Aorta (tissue), 5 donors: ENCODE data around the gene KLK6. TPM values are rescaled to one million over a fixed set of nuclear protein-coding genes. Genes with fewer than 3 reads are reported as not detected.

Experiments used
- ATAC-seq: fragments of 200-7000 bp; cut with Tn5 transposase; one replicate; pipeline ENCODE4 v1.9.1; 2022; ENCODE audit warnings: moderate library complexity; ENCODE audit not compliant: low FRiP score
- DNase-seq, 2 donors: peaks; one replicate each; pipeline ENCODE4 v3.0.0-alpha.2; 2020
- H3K27ac ChIP-seq, 2 donors: one replicate each; pipeline ENCODE4 v1.5.1; 2013; ENCODE audit warnings: low read length in 2 of 2, mild to moderate bottlenecking in 2 of 2, moderate library complexity in 2 of 2, control low read depth in 1 of 2, inconsistent platforms in 1 of 2, low read depth in 1 of 2
- H3K27me3 ChIP-seq, 2 donors: one replicate each; pipeline ENCODE4 v1.6.1; 2013; ENCODE audit warnings: control low read depth in 1 of 2, low read length in 1 of 2, mild to moderate bottlenecking in 1 of 2, moderate library complexity in 1 of 2; ENCODE audit not compliant: insufficient read depth in 2 of 2, control insufficient read depth in 1 of 2
- H3K36me3 ChIP-seq, 2 donors: one replicate each; pipeline ENCODE4 v1.6.1; 2013; ENCODE audit warnings: control low read depth in 1 of 2, low read length in 1 of 2, mild to moderate bottlenecking in 1 of 2; ENCODE audit not compliant: insufficient read depth in 2 of 2, control insufficient read depth in 1 of 2
- H3K4me1 ChIP-seq, 2 donors: one replicate each; pipeline ENCODE4 v1.6.1; 2013; ENCODE audit warnings: low read length in 2 of 2, control low read depth in 1 of 2, mild to moderate bottlenecking in 1 of 2, moderate library complexity in 1 of 2; ENCODE audit not compliant: insufficient read depth in 2 of 2, control insufficient read depth in 1 of 2
- H3K4me3 ChIP-seq, 2 donors: one replicate each; pipeline ENCODE4 v1.5.1; 2013; ENCODE audit warnings: low read length in 2 of 2, control low read depth in 1 of 2, mild to moderate bottlenecking in 1 of 2
- H3K9me3 ChIP-seq: one replicate; pipeline ENCODE4 v1.6.1; 2013; ENCODE audit warnings: mild to moderate bottlenecking, low read length; ENCODE audit not compliant: control insufficient read depth
- WGBS, 2 donors: extraction: QIAGEN DNeasy Blood & Tissue Kit; methylation state at CpG; one replicate each; pipeline ENCODE4 v1.1.7; 2013; 5-methylcytosine and 5-hydroxymethylcytosine counted together
- intact Hi-C, 2 donors: fragments of 100-400 bp; cut with DNase I; formaldehyde crosslinking; loops; one replicate each; pipeline versions ENCODE4 v1.14.2 to v1.15.0; 2022
- polyA plus RNA-seq, 2 donors: library from polyadenylated mRNA; stranded (reverse); fragments of 200-250 nt; gene quantifications; one replicate each; pipeline ENCODE4 v1.2.3, GENCODE V29; 2013
- total RNA-seq, 2 donors: library from RNA; stranded (reverse); fragmentation: NEBNext Ultra II Directional; extraction: Animal tissue kit (Norgen Biotek cat#: 25700); gene quantifications; one replicate each; pipeline ENCODE4 v1.2.1, GENCODE V29; 2021
- donor health status: healthy with polysubstance abuse.
- donor health status: Bipolar disorder and iron deficiency.
- donor health status: DM: no; HTN: no; CAD: no.
- donor health status: DM: no; HTN: no; CAD: no.
- donor health status: DM: yes; HTN: yes; CAD: no.

Gene KLK6
- total and polyA plus RNA-seq, 4 donors, result 0.20 TPM; not detected in 3

DNA sequence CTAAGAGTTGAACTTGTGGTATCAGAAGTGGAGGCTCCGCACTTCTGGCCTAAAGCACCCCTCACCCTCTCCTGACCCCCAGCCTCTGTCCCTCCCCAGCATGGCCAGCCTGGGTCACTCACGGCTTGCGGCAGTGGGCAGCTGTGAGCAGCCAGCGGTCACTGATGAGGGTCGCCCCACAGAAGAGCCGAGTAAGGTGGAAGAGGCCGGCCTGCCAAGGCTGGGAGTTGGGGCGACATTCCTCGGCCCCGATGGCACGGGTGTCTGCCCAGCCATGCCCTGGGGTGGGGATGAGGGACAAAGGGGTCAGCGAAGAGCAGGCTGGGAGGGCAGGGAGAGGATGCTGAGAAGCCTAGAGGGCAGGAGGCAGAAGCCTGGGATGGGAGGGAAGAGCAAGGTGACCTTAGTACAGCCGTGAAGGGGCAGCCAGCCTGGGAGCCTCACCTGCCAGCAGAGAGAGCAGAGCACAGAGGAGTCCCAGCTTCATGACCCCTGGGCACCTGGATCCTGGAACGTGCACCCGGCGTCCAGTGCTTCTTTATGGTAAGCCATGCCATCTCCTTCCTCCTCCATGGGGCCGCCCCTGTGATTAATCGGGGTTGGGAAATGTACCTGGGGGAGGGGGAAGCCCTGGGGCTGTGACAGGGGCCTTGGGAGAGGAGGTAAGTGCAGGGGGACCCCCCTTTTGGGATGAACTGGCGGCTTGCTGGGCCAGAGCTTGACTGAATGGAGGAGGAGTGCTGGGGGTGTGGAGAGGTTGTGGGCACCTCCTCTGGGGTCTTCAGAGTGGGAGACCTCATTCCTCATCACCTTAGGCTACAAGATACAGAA is 39.9 kb upstream of the KLK6 start:
- intact Hi-C loops, result no loop called here
- no peaks in the 10 kb centered on the region for H3K4me1 ChIP-seq
- no peaks in the 10 kb centered on the region for H3K36me3 ChIP-seq
- no peaks in the 10 kb centered on the region for H3K9me3 ChIP-seq
- no peak overlapping the region for H3K27ac ChIP-seq
- WGBS, 2 donors, result 69 to 71% methylated on average over 18 to 19 of the region's 19 CpGs
- no peak overlapping the region for H3K4me3 ChIP-seq
- DNase-seq (peak in 1 of 2 donors; percentile 35), ATAC-seq (no peak)
- H3K27me3 ChIP-seq, result no peaks in the 10 kb centered on the region

- no peak for DNase-seq
- WGBS, 2 donors, result 81 to 82% methylated on average over 3 of the region's 3 CpGs
- Histone ChIP-seq H3K4me1 (no peaks in the 10 kb centered on the region), H3K36me3 (no peaks in the 10 kb centered on the region), H3K27ac (no peak overlapping the region), H3K9me3 (no peaks in the 10 kb centered on the region), H3K4me3 (no peak overlapping the region), H3K27me3 (no peaks in the 10 kb centered on the region)
- intact Hi-C loops, result no loop called here
- ATAC-seq, result no peak
Measured at GRCh38 chr19:51007488-51007887, 38.1 kb upstream of the KLK6 start.

DNA sequence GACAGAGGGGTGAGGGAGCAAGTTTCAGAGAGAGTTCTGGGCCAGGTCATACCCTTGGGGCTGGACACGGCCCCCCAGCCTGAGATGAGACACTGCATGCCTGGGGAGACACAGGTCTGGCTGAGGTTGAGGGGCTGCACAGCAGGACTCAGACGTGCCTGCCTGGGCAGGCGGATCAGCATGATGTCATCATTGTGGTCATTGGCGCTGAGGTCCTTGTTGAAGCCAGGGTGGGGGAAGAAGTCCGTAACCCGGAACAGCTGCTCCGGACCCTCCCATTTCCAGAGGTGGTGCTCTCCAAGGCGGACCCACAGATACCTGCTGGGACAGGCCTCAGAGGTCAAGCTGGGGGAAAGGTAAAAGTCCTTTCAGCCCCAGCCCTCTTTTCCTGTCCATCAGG is 37.0 kb upstream of the KLK6 start:
- peak in 1 of 2 donors; percentile 48 for DNase-seq

DNA sequence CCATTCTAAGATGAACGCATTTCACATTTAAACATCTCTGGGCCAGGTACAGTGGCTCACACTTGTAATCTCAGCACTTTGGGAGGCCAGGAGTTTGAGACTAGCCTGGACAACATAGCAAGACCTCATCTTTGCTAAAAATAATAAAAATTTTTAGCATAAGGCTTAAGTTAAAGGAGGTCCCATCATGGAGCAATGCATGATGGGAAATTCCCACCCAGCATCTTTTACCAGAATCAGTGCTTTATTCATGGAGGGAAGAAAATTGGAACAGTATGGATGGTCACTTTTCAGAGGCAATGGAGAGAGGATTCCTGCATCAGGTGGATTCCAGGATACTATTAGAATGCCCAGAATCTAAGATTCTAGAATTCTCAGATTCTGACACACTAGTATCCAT is 35.9 kb upstream of the KLK6 start:
- Histone ChIP-seq H3K36me3 (no peaks in the 10 kb centered on the region), H3K4me1 (no peaks in the 10 kb centered on the region), H3K27ac (no peak overlapping the region), H3K27me3 (peaks cover 0 to 2% of the 10 kb centered on the region in 2 donors), H3K9me3 (no peaks in the 10 kb centered on the region), H3K4me3 (no peak overlapping the region)
- DNase-seq, result no peak
- no peak for ATAC-seq
- intact Hi-C loops, result no loop called here
- 85 to 92% methylated on average over 1 of the region's 1 CpG for WGBS, 2 donors

More for the DNA sequence above, 37.0 kb upstream of the KLK6 start:
- intact Hi-C loops, result no loop called here
- no peak for ATAC-seq
- Histone ChIP-seq H3K4me3 (no peak overlapping the region), H3K27ac (no peak overlapping the region), H3K9me3 (no peaks in the 10 kb centered on the region), H3K4me1 (no peaks in the 10 kb centered on the region), H3K36me3 (no peaks in the 10 kb centered on the region), H3K27me3 (no peaks in the 10 kb centered on the region)
- 46 to 51% methylated on average over 8 of the region's 8 CpGs for WGBS, 2 donors

- ATAC-seq (no peak), DNase-seq (no peak)
- 77 to 85% methylated on average over 5 to 7 of the region's 7 CpGs for WGBS, 2 donors
- Histone ChIP-seq H3K4me1 (no peaks in the 10 kb centered on the region), H3K9me3 (no peaks in the 10 kb centered on the region), H3K27me3 (peaks cover 0 to 2% of the 10 kb centered on the region in 2 donors), H3K27ac (no peak overlapping the region), H3K36me3 (no peaks in the 10 kb centered on the region), H3K4me3 (no peak overlapping the region)
- intact Hi-C loops, result no loop called here
Measured at GRCh38 chr19:51003316-51003715, 33.9 kb upstream of the KLK6 start.

DNA sequence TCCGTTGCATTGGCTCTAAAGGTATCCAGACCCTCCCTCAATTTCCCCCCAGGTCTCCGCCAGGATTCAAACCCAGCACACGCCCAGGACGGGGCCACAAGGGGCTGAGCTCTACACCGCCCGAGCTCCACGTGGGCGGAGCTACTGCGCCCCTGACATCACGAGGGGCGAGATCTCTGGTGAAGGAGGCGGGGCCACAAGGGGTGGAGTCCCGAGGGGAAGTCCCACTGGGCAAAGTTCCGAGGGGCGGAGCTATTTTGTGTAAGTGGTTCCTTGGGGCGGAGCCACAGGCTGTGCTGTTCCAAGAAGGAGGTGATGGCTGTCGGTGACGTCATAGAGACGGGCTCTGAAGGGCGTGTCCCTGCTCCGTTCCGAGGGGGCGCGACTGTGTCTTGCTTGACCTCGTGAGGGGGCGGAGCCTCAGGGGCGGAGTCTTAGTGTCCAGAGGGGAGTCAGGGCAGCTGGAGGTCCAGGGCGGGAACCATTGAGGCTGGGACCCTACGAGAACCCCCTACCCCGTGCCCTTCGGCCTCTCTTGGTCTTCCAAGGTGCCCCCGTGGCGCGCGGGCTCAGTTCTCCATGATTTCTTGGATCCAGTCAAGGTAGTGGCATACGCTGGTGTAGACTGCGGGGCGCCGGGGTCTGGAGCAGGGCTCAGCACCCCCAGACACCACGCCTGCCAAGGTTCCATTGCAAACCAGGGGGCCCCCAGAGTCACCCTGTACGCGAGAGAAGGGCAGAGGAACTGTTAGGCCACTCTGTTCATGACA is 33.3 kb upstream of the KLK6 start:
- Histone ChIP-seq H3K27me3 (peaks cover 0 to 2% of the 10 kb centered on the region in 2 donors), H3K9me3 (no peaks in the 10 kb centered on the region), H3K4me1 (no peaks in the 10 kb centered on the region), H3K36me3 (no peaks in the 10 kb centered on the region), H3K4me3 (no peak overlapping the region), H3K27ac (no peak overlapping the region)
- WGBS, 2 donors, result 45 to 64% methylated on average over 41 to 42 of the region's 42 CpGs
- DNase-seq (no peak), ATAC-seq (no peak)
- intact Hi-C loops, result no loop called here

DNA sequence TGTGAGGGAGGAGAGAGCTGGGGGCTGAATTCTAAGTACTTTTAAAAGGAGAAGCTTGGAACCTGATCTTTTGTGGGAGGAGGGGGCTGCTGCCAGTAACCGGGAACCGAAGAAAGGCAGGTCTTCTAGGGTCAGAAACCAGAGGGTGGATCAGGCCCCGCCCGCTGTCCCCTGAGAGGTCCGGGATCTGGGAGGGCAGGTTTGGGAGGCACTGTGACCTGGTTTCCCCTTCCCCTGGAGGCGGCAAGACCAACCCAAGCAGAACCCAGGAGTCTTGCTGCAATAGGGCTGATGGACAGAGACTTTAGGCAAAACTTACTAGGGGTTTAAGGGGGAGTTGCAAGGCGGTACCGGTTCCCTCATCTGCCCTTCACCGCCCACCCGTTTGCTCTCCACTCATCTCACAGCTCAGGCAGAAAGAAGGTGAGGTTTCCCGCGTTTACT is 32.7 kb upstream of the KLK6 start:
- no peak overlapping the region for H3K4me3 ChIP-seq
- ATAC-seq (no peak), DNase-seq (no peak)
- H3K36me3 ChIP-seq, result no peaks in the 10 kb centered on the region
- no peaks in the 10 kb centered on the region for H3K4me1 ChIP-seq
- intact Hi-C loops, result no loop called here
- peaks cover 0 to 2% of the 10 kb centered on the region in 2 donors for H3K27me3 ChIP-seq
- H3K9me3 ChIP-seq, result no peaks in the 10 kb centered on the region
- 38 to 45% methylated on average over 12 of the region's 12 CpGs for WGBS, 2 donors
- no peak overlapping the region for H3K27ac ChIP-seq

GRCh38 chr19:51001515-51001914 is 32.1 kb upstream of the KLK6 start, which contains the start of gene KLK8:
KLK8 (minus strand) TSS chr19:51001604; CDS start chr19:51001167, 437 bp downstream.
- ATAC-seq, result no peak
- Histone ChIP-seq H3K36me3 (no peaks in the 10 kb centered on the region), H3K27me3 (peaks cover 0 to 2% of the 10 kb centered on the region in 2 donors)

More at GRCh38 chr19:51001515-51001914, 32.1 kb upstream of the KLK6 start, which contains the start of gene KLK8:
- no peak within 1 kb of the TSS for H3K4me3 ChIP-seq
- no peak for DNase-seq
- intact Hi-C loops, result no loop called here
- no peak within 1 kb of the TSS for H3K27ac ChIP-seq
- no peaks in the 10 kb centered on the region for H3K4me1 ChIP-seq
- WGBS, 2 donors, result 22 to 28% methylated on average over 7 of the region's 7 CpGs
- H3K9me3 ChIP-seq, result no peaks in the 10 kb centered on the region
